ENCODE data around the gene CFDP1.

Gene CFDP1

DNA sequence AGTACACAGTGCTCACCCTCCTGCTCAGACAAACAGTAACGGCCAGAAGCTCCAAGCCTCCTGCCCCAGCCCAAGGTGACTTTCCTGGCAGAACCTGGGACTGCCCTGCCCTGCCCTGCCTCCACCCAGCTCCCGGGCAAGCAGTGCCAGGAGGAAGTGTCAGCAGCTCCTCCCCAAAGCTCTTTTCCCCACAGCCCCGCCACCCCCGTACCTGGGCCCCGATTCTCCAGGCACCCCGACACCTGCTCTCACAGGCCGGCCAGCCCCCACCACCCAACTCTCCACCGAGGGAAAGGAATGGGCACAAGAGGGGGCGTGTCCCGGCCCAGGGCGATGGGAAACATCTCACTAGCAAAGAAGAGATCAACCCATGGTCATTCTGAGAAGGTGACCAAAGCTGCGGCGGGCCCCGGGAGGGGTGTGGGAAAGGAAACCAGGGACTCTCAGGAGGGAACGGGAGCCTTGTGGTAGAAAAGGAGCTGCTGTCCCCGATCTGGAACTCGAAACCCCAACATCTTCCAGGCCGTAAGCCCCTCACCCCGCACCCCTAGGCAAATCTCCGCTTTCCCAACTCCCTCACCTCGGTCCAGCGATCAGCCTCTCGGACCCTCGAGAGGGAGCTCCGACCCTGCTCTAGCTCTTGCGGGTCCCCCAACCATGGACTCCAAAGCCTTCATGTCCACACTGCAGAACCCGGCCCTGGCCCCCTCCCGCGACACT, 183.1 kb downstream of the CFDP1 start:
- no peak for DNase-seq (ENCODE audit: low read depth)
- TF ChIP-seq CTCF (conservative IDR thresholded peaks at IDR 0.05; ENCODE audit: control insufficient read depth, insufficient read depth, low read depth, low read length): no peak
- H3K4me3 ChIP-seq (ENCODE audit: control insufficient read depth, low read depth, low read length): peak overlapping the region; percentile 70

DNA sequence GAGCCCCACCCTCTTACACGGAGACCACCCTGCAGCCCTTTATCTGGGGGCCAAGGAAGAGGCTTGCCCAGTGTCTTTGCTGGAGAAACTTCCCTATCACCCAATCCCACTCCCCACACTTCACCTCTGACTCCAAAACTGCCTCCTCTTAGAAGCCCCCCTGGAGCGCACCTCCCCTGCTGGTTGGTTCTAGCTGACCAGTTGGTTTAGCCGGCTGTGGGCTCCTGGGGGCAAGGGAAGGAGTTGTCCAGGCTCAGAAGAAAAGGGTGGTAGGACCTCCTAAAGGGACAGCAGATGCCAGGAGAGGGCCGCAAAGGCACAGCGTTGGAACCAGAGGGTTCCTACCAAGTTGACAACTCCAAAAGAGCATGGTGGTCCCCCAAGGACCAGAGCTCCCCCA, 183.9 kb downstream of the CFDP1 start:
- TF ChIP-seq CTCF (conservative IDR thresholded peaks at IDR 0.05; ENCODE audit: control insufficient read depth, insufficient read depth, low read depth, low read length): no peak
- no peak overlapping the region for H3K4me3 ChIP-seq (ENCODE audit: control insufficient read depth, low read depth, low read length)
- DNase-seq (ENCODE audit: low read depth): no peak

- no peak overlapping the region for H3K4me3 ChIP-seq (ENCODE audit: control insufficient read depth, low read depth, low read length)
- no peak for DNase-seq (ENCODE audit: low read depth)
- no peak for TF ChIP-seq CTCF (conservative IDR thresholded peaks at IDR 0.05; ENCODE audit: control insufficient read depth, insufficient read depth, low read depth, low read length)
Measured at GRCh38 chr16:75248536-75249380, 184.5 kb downstream of the CFDP1 start.

- no peak for TF ChIP-seq CTCF (conservative IDR thresholded peaks at IDR 0.05; ENCODE audit: control insufficient read depth, insufficient read depth, low read depth, low read length)
- DNase-seq (ENCODE audit: low read depth): no peak
- H3K4me3 ChIP-seq (ENCODE audit: control insufficient read depth, low read depth, low read length): no peak overlapping the region
Measured at GRCh38 chr16:75248142-75248535, 185.2 kb downstream of the CFDP1 start.

GRCh38 chr16:75247249-75247648, 186.1 kb downstream of the CFDP1 start:
- no peak for DNase-seq (ENCODE audit: low read depth)
- no peak overlapping the region for H3K4me3 ChIP-seq (ENCODE audit: control insufficient read depth, low read depth, low read length)
- no peak for TF ChIP-seq CTCF (conservative IDR thresholded peaks at IDR 0.05; ENCODE audit: control insufficient read depth, insufficient read depth, low read depth, low read length)

DNA sequence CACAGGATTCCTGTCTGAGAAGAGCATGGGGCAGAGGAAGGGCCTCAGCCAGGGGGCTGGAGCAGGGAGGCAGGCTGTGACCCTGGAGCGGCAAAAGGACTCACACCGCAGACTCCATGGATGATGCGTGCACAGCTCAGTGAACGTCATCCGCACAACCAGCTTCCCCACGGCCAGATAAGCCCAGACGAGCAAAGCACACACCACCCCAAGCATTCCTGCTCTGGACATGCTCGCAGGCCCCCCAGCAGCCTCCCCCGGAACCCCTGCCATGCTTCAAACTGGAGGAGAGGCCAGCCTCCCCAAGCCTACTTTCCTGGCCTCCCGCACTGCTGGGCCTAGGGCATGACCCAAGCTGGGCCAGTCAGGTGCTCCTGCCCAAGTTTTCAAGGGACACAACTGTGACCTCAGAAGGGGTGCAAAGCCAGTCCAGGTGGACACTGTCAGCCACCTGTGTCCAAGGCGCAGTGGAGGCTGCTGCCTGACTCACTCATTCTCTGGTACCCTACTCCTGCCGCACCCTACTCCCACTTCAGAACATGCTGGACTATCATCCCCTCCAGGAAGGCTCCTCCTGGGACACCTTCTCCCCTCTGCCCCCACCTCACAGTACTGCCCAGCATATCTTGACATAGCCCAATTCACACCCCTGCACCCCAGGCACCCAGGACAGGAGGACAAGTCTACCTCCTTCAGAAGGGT, 186.6 kb downstream of the CFDP1 start:
- no peak overlapping the region for H3K4me3 ChIP-seq (ENCODE audit: control insufficient read depth, low read depth, low read length)
- no peak for TF ChIP-seq CTCF (conservative IDR thresholded peaks at IDR 0.05; ENCODE audit: control insufficient read depth, insufficient read depth, low read depth, low read length)
- no peak for DNase-seq (ENCODE audit: low read depth)
